CD4-positive, alpha-beta T cell treated with Interleukin-6 at 100 ng/mL for 8 hours (primary cell): ENCODE measurements around the gene SGF29.
A peak's percentile ranks its signal among the peaks of the same experiment; 100 is the strongest.
"Not testable (repeated sequence)": the region's sequence is repeated elsewhere in the genome, so short reads cannot be mapped to it uniquely, and the experiment has no call there.

ENCODE experiments used
- DNase-seq: peaks from one replicate; pipeline ENCODE4 v3.0.0-alpha.2; 2020; ENCODE audit warnings: mixed read lengths, low spot score

Gene SGF29

GRCh38 chr16:28553776-28554633 lies at the start of gene SGF29:
Gene SGF29, plus strand, starts transcription at chr16:28553920. Its CDS starts 27,150 bp downstream, at chr16:28581070.
- peak; percentile 94 for DNase-seq

- no peak for DNase-seq
Observed at GRCh38 chr16:28504707-28505404, 48.9 kb upstream of the SGF29 start.

- no peak for DNase-seq
Observed at GRCh38 chr16:28505489-28506137, 48.1 kb upstream of the SGF29 start.

- DNase-seq: no peak
Observed at GRCh38 chr16:28511031-28511430, 42.7 kb upstream of the SGF29 start.

- no peak for DNase-seq
Observed at GRCh38 chr16:28511801-28512789, 41.6 kb upstream of the SGF29 start.

GRCh38 chr16:28513484-28514181 lies 40.1 kb upstream of the SGF29 start:
- no peak for DNase-seq

GRCh38 chr16:28514246-28514645 lies 39.5 kb upstream of the SGF29 start:
- DNase-seq: no peak

GRCh38 chr16:28520672-28521071 lies 33.0 kb upstream of the SGF29 start:
- no peak for DNase-seq

GRCh38 chr16:28521436-28521835 lies 32.3 kb upstream of the SGF29 start:
- no peak for DNase-seq

- no peak for DNase-seq
Observed at GRCh38 chr16:28522792-28523191, 30.9 kb upstream of the SGF29 start.

GRCh38 chr16:28524681-28525171 lies 29.0 kb upstream of the SGF29 start:
- DNase-seq: no peak

- no peak for DNase-seq
Observed at GRCh38 chr16:28526201-28527099, 27.3 kb upstream of the SGF29 start.

GRCh38 chr16:28527100-28527785 lies 26.5 kb upstream of the SGF29 start:
- not testable (repeated sequence) for DNase-seq

- DNase-seq: no peak
Observed at GRCh38 chr16:28527985-28528384, 25.7 kb upstream of the SGF29 start.

- no peak for DNase-seq
Observed at GRCh38 chr16:28528463-28528867, 25.3 kb upstream of the SGF29 start.

GRCh38 chr16:28529124-28529523 lies 24.6 kb upstream of the SGF29 start:
- DNase-seq: no peak

- DNase-seq: no peak
Observed at GRCh38 chr16:28531777-28532744, 21.7 kb upstream of the SGF29 start.
